ENCODE results near the gene CHML.

GRCh38 chr1:241592273-241592958 is 47.8 kb downstream of the CHML start:
- no peak for TF ChIP-seq CTCF (IDR thresholded peaks at IDR 0.05)
- TF ChIP-seq POLR2A (IDR thresholded peaks at IDR 0.05): no peak
- no peak for TF ChIP-seq POLR2AphosphoS5 (IDR thresholded peaks at IDR 0.05)
